ENCODE data around the gene ACBD5. TPM values are rescaled to one million over a fixed set of nuclear protein-coding genes. Genes with fewer than 3 reads are reported as not detected.
"Not testable (repeated sequence)": the region's sequence is repeated elsewhere in the genome, so short reads cannot be mapped to it uniquely, and the experiment has no call there.

Gene ACBD5
- total RNA-seq, 1 experiment from 2014 or later = 18.3 TPM

GRCh38 chr10:27244976-27245375 is 4.4 kb upstream of the ACBD5 start:
- Histone ChIP-seq H3K79me2 (ENCODE audit: low read length) (peaks cover 11% of the 10 kb centered on the region), H3K4me2 (ENCODE audit: low read depth, low read length, poor library complexity, severe bottlenecking) (no peak overlapping the region), H3K9ac (ENCODE audit: low read length) (no peak overlapping the region), H3K27ac (ENCODE audit: low read length) (no peak overlapping the region), H2AFZ (ENCODE audit: low read length) (no peak overlapping the region), H3K27me3 (ENCODE audit: low read length) (no peaks in the 10 kb centered on the region), H4K20me1 (ENCODE audit: insufficient read depth, low read depth, low read length) (no peaks in the 10 kb centered on the region), H3K9me3 (ENCODE audit: low read length) (no peaks in the 10 kb centered on the region), H3K4me1 (ENCODE audit: low read length) (peaks cover 37% of the 10 kb centered on the region), H3K4me3 (ENCODE audit: low read length) (no peak overlapping the region), H3K9me2 (replicated peaks; ENCODE audit: insufficient read depth, low read length) (no peaks in the 10 kb centered on the region), H3K36me3 (ENCODE audit: insufficient read depth, low read length) (no peaks in the 10 kb centered on the region)
- no peak for DNase-seq

GRCh38 chr10:27242951-27243551 is 2.5 kb upstream of the ACBD5 start:
- peak; percentile 93 for DNase-seq
- H2AFZ ChIP-seq (ENCODE audit: low read length) = no peak overlapping the region; the same call in 1 of the 2 replicates
- peak overlapping the region; percentile 88 for H3K4me2 ChIP-seq (ENCODE audit: low read depth, low read length, poor library complexity, severe bottlenecking)
- no peaks in the 10 kb centered on the region for H3K9me2 ChIP-seq (replicated peaks; ENCODE audit: insufficient read depth, low read length)
- no peaks in the 10 kb centered on the region for H3K36me3 ChIP-seq (ENCODE audit: insufficient read depth, low read length)
- H3K4me3 ChIP-seq (ENCODE audit: low read length) = peak overlapping the region; percentile 76
- H3K4me1 ChIP-seq (ENCODE audit: low read length) = peaks cover 43% of the 10 kb centered on the region
- H3K27ac ChIP-seq (ENCODE audit: low read length) = peak overlapping the region; percentile 96
- H3K9me3 ChIP-seq (ENCODE audit: low read length) = no peaks in the 10 kb centered on the region
- peaks cover 29% of the 10 kb centered on the region for H3K79me2 ChIP-seq (ENCODE audit: low read length)
- H4K20me1 ChIP-seq (ENCODE audit: insufficient read depth, low read depth, low read length) = no peaks in the 10 kb centered on the region
- no peaks in the 10 kb centered on the region for H3K27me3 ChIP-seq (ENCODE audit: low read length)
- H3K9ac ChIP-seq (ENCODE audit: low read length) = peak overlapping the region; percentile 84

GRCh38 chr10:27242473-27242950 is 1.9 kb upstream of the ACBD5 start:
- Histone ChIP-seq H3K9ac (ENCODE audit: low read length) (peak overlapping the region; percentile 84), H3K27me3 (ENCODE audit: low read length) (no peaks in the 10 kb centered on the region), H4K20me1 (ENCODE audit: insufficient read depth, low read depth, low read length) (no peaks in the 10 kb centered on the region), H3K36me3 (ENCODE audit: insufficient read depth, low read length) (no peaks in the 10 kb centered on the region), H3K4me1 (ENCODE audit: low read length) (peaks cover 40% of the 10 kb centered on the region), H3K4me2 (ENCODE audit: low read depth, low read length, poor library complexity, severe bottlenecking) (peak overlapping the region; percentile 88), H3K79me2 (ENCODE audit: low read length) (peaks cover 32% of the 10 kb centered on the region), H2AFZ (ENCODE audit: low read length) (no peak overlapping the region), H3K27ac (ENCODE audit: low read length) (peak overlapping the region; percentile 96), H3K9me3 (ENCODE audit: low read length) (no peaks in the 10 kb centered on the region), H3K9me2 (replicated peaks; ENCODE audit: insufficient read depth, low read length) (no peaks in the 10 kb centered on the region), H3K4me3 (ENCODE audit: low read length) (peak overlapping the region; percentile 76)
- no peak for DNase-seq

- peak overlapping the region; percentile 84 for H3K9ac ChIP-seq (ENCODE audit: low read length)
- no peaks in the 10 kb centered on the region for H3K27me3 ChIP-seq (ENCODE audit: low read length)
- no peaks in the 10 kb centered on the region for H4K20me1 ChIP-seq (ENCODE audit: insufficient read depth, low read depth, low read length)
- H3K4me2 ChIP-seq (ENCODE audit: low read depth, low read length, poor library complexity, severe bottlenecking) = peak overlapping the region; percentile 88
- H3K9me3 ChIP-seq (ENCODE audit: low read length) = no peaks in the 10 kb centered on the region
- H2AFZ ChIP-seq (ENCODE audit: low read length) = no peak overlapping the region
- peak overlapping the region; percentile 96 for H3K27ac ChIP-seq (ENCODE audit: low read length)
- H3K4me3 ChIP-seq (ENCODE audit: low read length) = peak overlapping the region; percentile 76
- H3K36me3 ChIP-seq (ENCODE audit: insufficient read depth, low read length) = no peaks in the 10 kb centered on the region
- DNase-seq = peak; percentile 98
- no peaks in the 10 kb centered on the region for H3K9me2 ChIP-seq (replicated peaks; ENCODE audit: insufficient read depth, low read length)
- peaks cover 40% of the 10 kb centered on the region for H3K4me1 ChIP-seq (ENCODE audit: low read length)
- H3K79me2 ChIP-seq (ENCODE audit: low read length) = peaks cover 39% of the 10 kb centered on the region
Observed at GRCh38 chr10:27241652-27242472, 1.3 kb upstream of the ACBD5 start.

GRCh38 chr10:27241010-27241651 is 534 bp upstream of the ACBD5 start:
- peak overlapping the region; percentile 84 for H3K9ac ChIP-seq (ENCODE audit: low read length)
- peak; percentile 87 for DNase-seq
- no peaks in the 10 kb centered on the region for H4K20me1 ChIP-seq (ENCODE audit: insufficient read depth, low read depth, low read length)
- H3K4me2 ChIP-seq (ENCODE audit: low read depth, low read length, poor library complexity, severe bottlenecking) = peak overlapping the region; percentile 88
- H3K4me3 ChIP-seq (ENCODE audit: low read length) = peak overlapping the region; percentile 76
- peak overlapping the region; percentile 96 for H3K27ac ChIP-seq (ENCODE audit: low read length)
- no peaks in the 10 kb centered on the region for H3K27me3 ChIP-seq (ENCODE audit: low read length)
- H3K9me2 ChIP-seq (replicated peaks; ENCODE audit: insufficient read depth, low read length) = no peaks in the 10 kb centered on the region
- no peaks in the 10 kb centered on the region for H3K36me3 ChIP-seq (ENCODE audit: insufficient read depth, low read length)
- peaks cover 46% of the 10 kb centered on the region for H3K79me2 ChIP-seq (ENCODE audit: low read length)
- H3K9me3 ChIP-seq (ENCODE audit: low read length) = no peaks in the 10 kb centered on the region
- H2AFZ ChIP-seq (ENCODE audit: low read length) = no peak overlapping the region
- peaks cover 41% of the 10 kb centered on the region for H3K4me1 ChIP-seq (ENCODE audit: low read length)

GRCh38 chr10:27237531-27237930 is 3.1 kb downstream of the ACBD5 start:
- Histone ChIP-seq H3K4me1 (ENCODE audit: low read length) (peaks cover 27% of the 10 kb centered on the region), H3K36me3 (ENCODE audit: insufficient read depth, low read length) (peaks cover 11% of the 10 kb centered on the region; the same call in 1 of the 2 replicates), H3K27ac (ENCODE audit: low read length) (peak overlapping the region; percentile 3; the same call in 1 of the 2 replicates), H3K4me2 (ENCODE audit: low read depth, low read length, poor library complexity, severe bottlenecking) (peak overlapping the region; percentile 25), H3K79me2 (ENCODE audit: low read length) (peaks cover 55% of the 10 kb centered on the region)
- H3K9me3 ChIP-seq (ENCODE audit: low read length); H3K4me3 ChIP-seq (ENCODE audit: low read length); H3K9ac ChIP-seq (ENCODE audit: low read length); H2AFZ ChIP-seq (ENCODE audit: low read length); H3K9me2 ChIP-seq (replicated peaks; ENCODE audit: insufficient read depth, low read length); H3K27me3 ChIP-seq (ENCODE audit: low read length); DNase-seq; H4K20me1 ChIP-seq (ENCODE audit: insufficient read depth, low read depth, low read length): not testable (repeated sequence)

GRCh38 chr10:27236589-27237128 is 3.9 kb downstream of the ACBD5 start:
- H3K27me3 ChIP-seq (ENCODE audit: low read length); H3K4me3 ChIP-seq (ENCODE audit: low read length); H3K9me2 ChIP-seq (replicated peaks; ENCODE audit: insufficient read depth, low read length); H3K9ac ChIP-seq (ENCODE audit: low read length); DNase-seq; H2AFZ ChIP-seq (ENCODE audit: low read length); H4K20me1 ChIP-seq (ENCODE audit: insufficient read depth, low read depth, low read length); H3K9me3 ChIP-seq (ENCODE audit: low read length): not testable (repeated sequence)
- H3K4me1 ChIP-seq (ENCODE audit: low read length) = peaks cover 27% of the 10 kb centered on the region
- H3K79me2 ChIP-seq (ENCODE audit: low read length) = peaks cover 55% of the 10 kb centered on the region
- H3K36me3 ChIP-seq (ENCODE audit: insufficient read depth, low read length) = peaks cover 11% of the 10 kb centered on the region; the same call in 1 of the 2 replicates
- peak overlapping the region; percentile 25 for H3K4me2 ChIP-seq (ENCODE audit: low read depth, low read length, poor library complexity, severe bottlenecking)
- H3K27ac ChIP-seq (ENCODE audit: low read length) = peak overlapping the region; percentile 3; the same call in 1 of the 2 replicates
